ENCODE results near the gene RNGTT.

DNA sequence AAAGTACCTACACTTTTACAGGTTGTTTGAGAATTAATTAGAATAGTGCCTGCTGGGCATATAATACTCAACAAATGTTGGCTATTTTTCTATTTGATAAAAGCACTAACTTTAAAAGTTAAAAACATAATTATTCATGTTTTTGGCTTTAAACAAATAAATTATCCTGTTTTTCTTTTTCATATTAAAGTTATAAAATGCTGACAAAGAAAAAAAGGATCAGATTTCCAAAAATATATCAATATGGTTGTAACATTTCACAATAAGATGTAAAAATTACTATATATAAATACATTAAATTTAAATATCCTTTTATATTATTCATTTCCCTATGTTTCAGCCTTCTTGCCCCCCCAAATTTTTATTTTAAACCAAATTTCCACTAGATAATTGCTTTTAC lies 312.0 kb downstream of the RNGTT start:
- TF ChIP-seq, protein P1, sequence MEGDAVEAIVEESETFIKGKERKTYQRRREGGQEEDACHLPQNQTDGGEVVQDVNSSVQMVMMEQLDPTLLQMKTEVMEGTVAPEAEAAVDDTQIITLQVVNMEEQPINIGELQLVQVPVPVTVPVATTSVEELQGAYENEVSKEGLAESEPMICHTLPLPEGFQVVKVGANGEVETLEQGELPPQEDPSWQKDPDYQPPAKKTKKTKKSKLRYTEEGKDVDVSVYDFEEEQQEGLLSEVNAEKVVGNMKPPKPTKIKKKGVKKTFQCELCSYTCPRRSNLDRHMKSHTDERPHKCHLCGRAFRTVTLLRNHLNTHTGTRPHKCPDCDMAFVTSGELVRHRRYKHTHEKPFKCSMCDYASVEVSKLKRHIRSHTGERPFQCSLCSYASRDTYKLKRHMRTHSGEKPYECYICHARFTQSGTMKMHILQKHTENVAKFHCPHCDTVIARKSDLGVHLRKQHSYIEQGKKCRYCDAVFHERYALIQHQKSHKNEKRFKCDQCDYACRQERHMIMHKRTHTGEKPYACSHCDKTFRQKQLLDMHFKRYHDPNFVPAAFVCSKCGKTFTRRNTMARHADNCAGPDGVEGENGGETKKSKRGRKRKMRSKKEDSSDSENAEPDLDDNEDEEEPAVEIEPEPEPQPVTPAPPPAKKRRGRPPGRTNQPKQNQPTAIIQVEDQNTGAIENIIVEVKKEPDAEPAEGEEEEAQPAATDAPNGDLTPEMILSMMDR (IDR thresholded peaks at IDR 0.05), result no peak
- no peak for TF ChIP-seq POLR2A (IDR thresholded peaks at IDR 0.05)
- TF ChIP-seq POLR2AphosphoS5 (IDR thresholded peaks at IDR 0.05), result no peak
- no peak for TF ChIP-seq EP300 (IDR thresholded peaks at IDR 0.05)
